ENCODE data around the gene FBXL5. TPM values are rescaled to one million over a fixed set of nuclear protein-coding genes. Genes with fewer than 3 reads are reported as not detected.

Gene FBXL5
- total and polyA plus RNA-seq, 2 of the 13 experiments (the other 11 are each of a cell fraction or from before 2014, with no cell fraction given): 17.4 to 45.3 TPM

- Histone ChIP-seq H3K4me1 (ENCODE audit: insufficient read depth, low read length) (peaks cover 55% of the 10 kb centered on the region), H3K4me3 (replicated peaks in 1 of 3; ENCODE audit: insufficient read depth in 1 of 3, low read depth in 2 of 3, low read length in 3 of 3) (peak overlapping the region; percentile 76 to 90 (median 83)), H4K20me1 (ENCODE audit: insufficient read depth, low read length) (no peaks in the 10 kb centered on the region), H3K27ac (ENCODE audit: extremely low read length, insufficient read depth, low read length) (peak overlapping the region; percentile 94), H3K9ac (ENCODE audit: insufficient read depth, low read depth, low read length) (peak overlapping the region; percentile 93), H2AFZ (ENCODE audit: low read length) (peak overlapping the region; percentile 38), H3K4me2 (ENCODE audit: low read depth, low read length) (peak overlapping the region; percentile 84), H3K9me3 (ENCODE audit: low read length) (no peaks in the 10 kb centered on the region), H3K79me2 (ENCODE audit: insufficient read depth, low read length) (peaks cover 62% of the 10 kb centered on the region), H3K36me3 (replicated peaks in 1 of 2; ENCODE audit: control insufficient read depth in 1 of 2, insufficient read depth in 2 of 2, low read length in 2 of 2) (peaks cover 2 to 18% of the 10 kb centered on the region in 2 experiments; a peak in 3 of 5 replicates), H3K27me3 (ENCODE audit: control insufficient read depth in 1 of 2, insufficient read depth in 2 of 2, low read length in 2 of 2) (no peaks in the 10 kb centered on the region; a peak in 1 of 5 replicates)
- BruUV-seq (replicated peaks): no TSS peak
- DNase-seq (ENCODE audit: low spot score) (no peak), ATAC-seq (no peak), FAIRE-seq (peak; percentile 18)
- 29% methylated on average over 6 of the region's 6 CpGs for WGBS (ENCODE audit: low lambda C conversion rate)
- no peak for TF ChIP-seq NR2C2 (CRISPR knock-in tag; IDR thresholded peaks at IDR 0.05; ENCODE audit: borderline replicate concordance)
- TF ChIP-seq, protein P1, sequence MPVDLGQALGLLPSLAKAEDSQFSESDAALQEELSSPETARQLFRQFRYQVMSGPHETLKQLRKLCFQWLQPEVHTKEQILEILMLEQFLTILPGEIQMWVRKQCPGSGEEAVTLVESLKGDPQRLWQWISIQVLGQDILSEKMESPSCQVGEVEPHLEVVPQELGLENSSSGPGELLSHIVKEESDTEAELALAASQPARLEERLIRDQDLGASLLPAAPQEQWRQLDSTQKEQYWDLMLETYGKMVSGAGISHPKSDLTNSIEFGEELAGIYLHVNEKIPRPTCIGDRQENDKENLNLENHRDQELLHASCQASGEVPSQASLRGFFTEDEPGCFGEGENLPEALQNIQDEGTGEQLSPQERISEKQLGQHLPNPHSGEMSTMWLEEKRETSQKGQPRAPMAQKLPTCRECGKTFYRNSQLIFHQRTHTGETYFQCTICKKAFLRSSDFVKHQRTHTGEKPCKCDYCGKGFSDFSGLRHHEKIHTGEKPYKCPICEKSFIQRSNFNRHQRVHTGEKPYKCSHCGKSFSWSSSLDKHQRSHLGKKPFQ (CRISPR knock-in tag; IDR thresholded peaks at IDR 0.05; ENCODE audit: insufficient replicate concordance): peak; percentile 49
- TF ChIP-seq, protein P2, sequence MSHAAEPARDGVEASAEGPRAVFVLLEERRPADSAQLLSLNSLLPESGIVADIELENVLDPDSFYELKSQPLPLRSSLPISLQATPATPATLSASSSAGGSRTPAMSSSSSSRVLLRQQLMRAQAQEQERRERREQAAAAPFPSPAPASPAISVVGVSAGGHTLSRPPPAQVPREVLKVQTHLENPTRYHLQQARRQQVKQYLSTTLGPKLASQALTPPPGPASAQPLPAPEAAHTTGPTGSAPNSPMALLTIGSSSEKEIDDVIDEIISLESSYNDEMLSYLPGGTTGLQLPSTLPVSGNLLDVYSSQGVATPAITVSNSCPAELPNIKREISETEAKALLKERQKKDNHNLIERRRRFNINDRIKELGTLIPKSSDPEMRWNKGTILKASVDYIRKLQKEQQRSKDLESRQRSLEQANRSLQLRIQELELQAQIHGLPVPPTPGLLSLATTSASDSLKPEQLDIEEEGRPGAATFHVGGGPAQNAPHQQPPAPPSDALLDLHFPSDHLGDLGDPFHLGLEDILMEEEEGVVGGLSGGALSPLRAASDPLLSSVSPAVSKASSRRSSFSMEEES (CRISPR knock-in tag; IDR thresholded peaks at IDR 0.05): no peak
- TF ChIP-seq ZBTB39 (CRISPR knock-in tag; IDR thresholded peaks at IDR 0.05): no peak
- no peak for TF ChIP-seq MTF1 (CRISPR knock-in tag; IDR thresholded peaks at IDR 0.05)
- TF ChIP-seq ZNF609 (CRISPR knock-in tag; IDR thresholded peaks at IDR 0.05; ENCODE audit: borderline replicate concordance): no peak
- peak; percentile 31; the same call in 1 of the 2 replicates for TF ChIP-seq CEBPG (CRISPR knock-in tag; IDR thresholded peaks at IDR 0.05)
- intact Hi-C loops (cut with micrococcal nuclease; ENCODE audit: unreplicated experiment): loop anchor here (5.0 to 10.0 kb wide), 3 partner anchors 50 to 678 kb away; partner anchors contain the start of genes CPEB2 and TAPT1
- in situ Hi-C loops (cut with HindIII; ENCODE audit: extremely low pct_ligation_motif_present, low pct_unique_long_range_greater_than_20kb): no loop called here
- POLR2A ChIA-PET: interaction anchor here (0.9 to 3.5 kb wide), 15 partner anchors 9 to 545 kb away, joined by 3 to 36 read pairs (median 5); partner anchors contain the start of gene FBXL5
- CTCF ChIA-PET (ENCODE audit: low intra/inter-chr PET ratio, low total read pairs): no interaction called here
These were observed 27.3 kb upstream of the FBXL5 start for GRCh38 chr4:15682242-15683142.
